ENCODE measurements around the gene RPL29. TPM values are rescaled to one million over a fixed set of nuclear protein-coding genes. Genes with fewer than 3 reads are reported as not detected.

The RPL29 gene
- total and polyA plus RNA-seq, 2 of the 4 experiments (the other 2 are of a cell fraction), result 2,081 to 2,126 TPM

- no peaks in the 10 kb centered on the region for H3K27me3 ChIP-seq (ENCODE audit: control insufficient read depth, insufficient read depth, low read length)
- H3K4ac ChIP-seq (ENCODE audit: low read depth, low read length), result no peak overlapping the region
- no peak overlapping the region for H4K91ac ChIP-seq (ENCODE audit: insufficient read depth, low read depth, low read length)
- H3K4me1 ChIP-seq (ENCODE audit: control insufficient read depth, insufficient read depth, low read length), result peaks cover 16% of the 10 kb centered on the region
- no peak overlapping the region for H4K5ac ChIP-seq (ENCODE audit: low read depth, low read length)
- no peak for TF ChIP-seq RFX5 (IDR thresholded peaks at IDR 0.05; ENCODE audit: low read depth, low read length)
- TF ChIP-seq MAZ (IDR thresholded peaks at IDR 0.05; ENCODE audit: borderline replicate concordance, low read depth, low read length), result no peak
- TF ChIP-seq MAFK (IDR thresholded peaks at IDR 0.05; ENCODE audit: low read depth, low read length), result no peak
- TF ChIP-seq CEBPB (IDR thresholded peaks at IDR 0.05; ENCODE audit: low read depth, low read length), result no peak
- TF ChIP-seq POLR2A (IDR thresholded peaks at IDR 0.05; ENCODE audit: low read depth, low read length), result no peak
- TF ChIP-seq USF2 (IDR thresholded peaks at IDR 0.05; ENCODE audit: low read depth, low read length), result no peak
- TF ChIP-seq FOS (IDR thresholded peaks at IDR 0.05; ENCODE audit: low read depth, low read length), result no peak
- peaks cover 8% of the 10 kb centered on the region for H3K9me1 ChIP-seq (ENCODE audit: insufficient read depth, low read length)
- H4K8ac ChIP-seq (ENCODE audit: low read depth in 2 of 2, low read length in 2 of 2), result no peak overlapping the region
- H2AFZ ChIP-seq (replicated peaks; ENCODE audit: low read length, poor library complexity), result no peak overlapping the region
- dilution Hi-C loops (cut with HindIII; ENCODE audit: low sequenced_read_pairs, unreplicated experiment), result no loop called here
- H3K14ac ChIP-seq (replicated peaks; ENCODE audit: low read depth, low read length), result no peak overlapping the region
- H3K36me3 ChIP-seq (ENCODE audit: control insufficient read depth, insufficient read depth, low read length), result peaks cover 32% of the 10 kb centered on the region
- DNase-seq (no peak), ATAC-seq (ENCODE audit: low read depth) (no peak)
- H3K79me1 ChIP-seq (ENCODE audit: low read depth in 1 of 2, low read length in 2 of 2), result peaks cover 22 to 44% of the 10 kb centered on the region in 2 experiments
- H3K27ac ChIP-seq (ENCODE audit: insufficient read depth, low read length), result no peak overlapping the region
- no peak overlapping the region for H2BK20ac ChIP-seq (ENCODE audit: low read depth, low read length)
- CTCF ChIA-PET, result no interaction called here
- H2AK9ac ChIP-seq (replicated peaks; ENCODE audit: low read depth, low read length, poor library complexity), result no peak overlapping the region
- no peak overlapping the region for H2BK120ac ChIP-seq (ENCODE audit: low read depth, low read length)
- no peak overlapping the region for H3K23ac ChIP-seq (ENCODE audit: low read depth, low read length)
- POLR2A ChIA-PET (ENCODE audit: unreplicated experiment), result interaction anchor here (0.6 kb wide), 1 partner anchor 94 kb away, joined by 4 read pairs; no protein-coding TSS in a partner anchor
- intact Hi-C loops (cut with micrococcal nuclease), result no loop called here
- no peak overlapping the region for H2AK5ac ChIP-seq (ENCODE audit: low read depth, low read length)
- H3K18ac ChIP-seq (ENCODE audit: low read depth, low read length), result no peak overlapping the region
- peaks cover 20% of the 10 kb centered on the region; the same call in 1 of the 2 replicates for H4K20me1 ChIP-seq (ENCODE audit: insufficient read depth, low read length)
- 95% methylated on average over 12 of the region's 18 CpGs; no CpG with 5 or more reads in 1 of the 2 experiments for WGBS, 2 experiments (ENCODE audit: extremely low coverage in 2 of 2, insufficient read length in 1 of 2)
- in situ Hi-C loops (cut with MboI; ENCODE audit: low sequenced_read_pairs), result loop anchor here (25.0 kb wide), 1 partner anchor 1624 kb away; the partner anchor contains the start of genes RASSF1, TUSC2 and ZMYND10
- H3K4me2 ChIP-seq (ENCODE audit: low read depth, low read length), result no peak overlapping the region
- no peaks in the 10 kb centered on the region for H3K9me3 ChIP-seq (ENCODE audit: control insufficient read depth, insufficient read depth, low read length)
- no peak overlapping the region for H2BK5ac ChIP-seq (ENCODE audit: low read depth, low read length, poor library complexity, severe bottlenecking)
- H3K9ac ChIP-seq (ENCODE audit: low read depth, low read length), result no peak overlapping the region
- no peak overlapping the region for H3K56ac ChIP-seq (ENCODE audit: extremely low read depth, insufficient read depth, low read length)
- no peak overlapping the region for H2BK15ac ChIP-seq (ENCODE audit: low read depth, low read length)
- BruUV-seq (replicated peaks), result no TSS peak
- H3K4me3 ChIP-seq (ENCODE audit: insufficient read depth, low read depth, low read length), result no peak overlapping the region
Observed at GRCh38 chr3:51961011-51961410, 34.7 kb downstream of the RPL29 start.

Measured in IMR-90 (cell line).